Femur (tissue), 1 donor: Measurements from ENCODE around the gene PRAMEF12.
"Not testable (repeated sequence)": the region's sequence is repeated elsewhere in the genome, so short reads cannot be mapped to it uniquely, and the experiment has no call there.

Experiments used
- DNase-seq: peaks from one replicate; pipeline ENCODE4 v3.0.0-alpha.2; 2017

Gene PRAMEF12

GRCh38 chr1:12771186-12771585, 2.4 kb upstream of the PRAMEF12 start:
- DNase-seq: no peak

- DNase-seq: no peak
Measured at GRCh38 chr1:12772520-12772919, 1.0 kb upstream of the PRAMEF12 start.

GRCh38 chr1:12774801-12775345, 1.3 kb downstream of the PRAMEF12 start:
- no peak for DNase-seq

GRCh38 chr1:12775443-12775842, 1.9 kb downstream of the PRAMEF12 start:
- DNase-seq: no peak

- DNase-seq: no peak
Measured at GRCh38 chr1:12776801-12777557, 3.4 kb downstream of the PRAMEF12 start.

GRCh38 chr1:12778061-12778460, 4.5 kb downstream of the PRAMEF12 start:
- DNase-seq: no peak

GRCh38 chr1:12778907-12779306, 5.4 kb downstream of the PRAMEF12 start:
- no peak for DNase-seq

- DNase-seq: not testable (repeated sequence)
Measured at GRCh38 chr1:12781488-12781887, 8.0 kb downstream of the PRAMEF12 start.

GRCh38 chr1:12783783-12784182, 10.2 kb downstream of the PRAMEF12 start:
- DNase-seq: not testable (repeated sequence)

GRCh38 chr1:12784729-12785128, 11.2 kb downstream of the PRAMEF12 start:
- not testable (repeated sequence) for DNase-seq

- DNase-seq: not testable (repeated sequence)
Measured at GRCh38 chr1:12791097-12791496, 17.6 kb downstream of the PRAMEF12 start, which contains the start of gene PRAMEF1. Gene PRAMEF1 (plus strand): TSS chr1:12791397. CDS start chr1:12793228, 1,831 bp downstream.

- DNase-seq: no peak
Measured at GRCh38 chr1:12798911-12799310, 25.4 kb downstream of the PRAMEF12 start.

GRCh38 chr1:12799730-12800129, 26.2 kb downstream of the PRAMEF12 start:
- no peak for DNase-seq

GRCh38 chr1:12809933-12810332, 36.4 kb downstream of the PRAMEF12 start:
- DNase-seq: no peak

- DNase-seq: no peak
Measured at GRCh38 chr1:12810691-12811408, 37.3 kb downstream of the PRAMEF12 start.

- no peak for DNase-seq
Measured at GRCh38 chr1:12811409-12811784, 37.9 kb downstream of the PRAMEF12 start.

- not testable (repeated sequence) for DNase-seq
Measured at GRCh38 chr1:12819061-12819460, 45.5 kb downstream of the PRAMEF12 start.
